Measurements from ENCODE around the gene RPL26. TPM values are rescaled to one million over a fixed set of nuclear protein-coding genes. Genes with fewer than 3 reads are reported as not detected.
A peak's percentile ranks its signal among the peaks of the same experiment; 100 is the strongest.

The RPL26 gene
- total RNA-seq, 2 donors from 2014 or later = 1,739 to 2,129 TPM

GRCh38 chr17:8359769-8360168 is 23.2 kb downstream of the RPL26 start:
- no peak for DNase-seq
- H3K4me3 Mint-ChIP-seq = no peak overlapping the region
- Histone ChIP-seq H3K9ac (ENCODE audit: extremely low read depth, low read length, poor library complexity, severe bottlenecking) (no peak overlapping the region), H3K9me3 (ENCODE audit: control insufficient read depth, low read length) (peaks cover 4% of the 10 kb centered on the region), H3K27me3 (ENCODE audit: control insufficient read depth, insufficient read depth, low read length, poor library complexity, severe bottlenecking) (no peaks in the 10 kb centered on the region), H3K36me3 (ENCODE audit: control insufficient read depth, insufficient read depth, low read length) (no peaks in the 10 kb centered on the region), H3K4me1 (ENCODE audit: control insufficient read depth, insufficient read depth, low read length) (peaks cover 4% of the 10 kb centered on the region), H3K27ac (ENCODE audit: low read depth, low read length) (no peak overlapping the region), H3K4me3 (ENCODE audit: low read length) (no peak overlapping the region)
- peaks cover 6% of the 10 kb centered on the region for H3K36me3 Mint-ChIP-seq (ENCODE audit: low read depth)
- peaks cover 20% of the 10 kb centered on the region for H3K4me1 Mint-ChIP-seq
- TF ChIP-seq CTCF (conservative IDR thresholded peaks at IDR 0.05) = no peak
- peaks cover 4% of the 10 kb centered on the region for H3K9me3 Mint-ChIP-seq
- H3K27me3 Mint-ChIP-seq (ENCODE audit: insufficient read depth) = no peaks in the 10 kb centered on the region
- WGBS, 2 experiments (ENCODE audit: insufficient coverage in 1 of 2, insufficient read length in 1 of 2) = 83 to 86% methylated on average over 4 to 5 of the region's 5 CpGs
- H3K27ac Mint-ChIP-seq = peak overlapping the region; percentile 77

- no peak for TF ChIP-seq CTCF (conservative IDR thresholded peaks at IDR 0.05)
- H3K36me3 Mint-ChIP-seq (ENCODE audit: low read depth) = peaks cover 4% of the 10 kb centered on the region
- no peaks in the 10 kb centered on the region for H3K27me3 Mint-ChIP-seq (ENCODE audit: insufficient read depth)
- no peak overlapping the region for H3K4me3 Mint-ChIP-seq
- H3K4me1 ChIP-seq (ENCODE audit: control insufficient read depth, insufficient read depth, low read length) = peaks cover 4% of the 10 kb centered on the region
- no peak overlapping the region for H3K4me3 ChIP-seq (ENCODE audit: low read length)
- peaks cover 4% of the 10 kb centered on the region for H3K9me3 ChIP-seq (ENCODE audit: control insufficient read depth, low read length)
- no peak overlapping the region for H3K27ac ChIP-seq (ENCODE audit: low read depth, low read length)
- no peaks in the 10 kb centered on the region for H3K27me3 ChIP-seq (ENCODE audit: control insufficient read depth, insufficient read depth, low read length, poor library complexity, severe bottlenecking)
- peaks cover 4% of the 10 kb centered on the region for H3K9me3 Mint-ChIP-seq
- H3K36me3 ChIP-seq (ENCODE audit: control insufficient read depth, insufficient read depth, low read length) = no peaks in the 10 kb centered on the region
- WGBS, 2 experiments (ENCODE audit: insufficient coverage in 1 of 2, insufficient read length in 1 of 2) = 92 to 97% methylated on average over 2 to 3 of the region's 3 CpGs
- H3K9ac ChIP-seq (ENCODE audit: extremely low read depth, low read length, poor library complexity, severe bottlenecking) = no peak overlapping the region
- peak overlapping the region; percentile 57 for H3K27ac Mint-ChIP-seq
- H3K4me1 Mint-ChIP-seq = peaks cover 24% of the 10 kb centered on the region
- DNase-seq = no peak
These were observed 25.1 kb downstream of the RPL26 start for GRCh38 chr17:8357910-8358309.

- H3K27me3 ChIP-seq (ENCODE audit: control insufficient read depth, insufficient read depth, low read length, poor library complexity, severe bottlenecking) = no peaks in the 10 kb centered on the region
- DNase-seq = no peak
- H3K4me3 ChIP-seq (ENCODE audit: low read length) = no peak overlapping the region
- H3K27ac ChIP-seq (ENCODE audit: low read depth, low read length) = no peak overlapping the region
- TF ChIP-seq CTCF (conservative IDR thresholded peaks at IDR 0.05) = no peak
- H3K4me1 ChIP-seq (ENCODE audit: control insufficient read depth, insufficient read depth, low read length) = no peaks in the 10 kb centered on the region
- Mint-ChIP-seq H3K27me3 (ENCODE audit: insufficient read depth) (no peaks in the 10 kb centered on the region), H3K4me3 (no peak overlapping the region), H3K4me1 (peaks cover 4% of the 10 kb centered on the region), H3K9me3 (peaks cover 4% of the 10 kb centered on the region), H3K36me3 (ENCODE audit: low read depth) (peaks cover 4% of the 10 kb centered on the region), H3K27ac (no peak overlapping the region)
- peaks cover 4% of the 10 kb centered on the region for H3K9me3 ChIP-seq (ENCODE audit: control insufficient read depth, low read length)
- H3K36me3 ChIP-seq (ENCODE audit: control insufficient read depth, insufficient read depth, low read length) = no peaks in the 10 kb centered on the region
- 84 to 91% methylated on average over 6 to 8 of the region's 8 CpGs for WGBS, 2 experiments (ENCODE audit: insufficient coverage in 1 of 2, insufficient read length in 1 of 2)
- H3K9ac ChIP-seq (ENCODE audit: extremely low read depth, low read length, poor library complexity, severe bottlenecking) = no peak overlapping the region
These were observed 28.8 kb downstream of the RPL26 start for GRCh38 chr17:8354236-8354635.

All from endodermal cell (in vitro differentiated cells).